ENCODE results near the gene TDRD1. TPM values are rescaled to one million over a fixed set of nuclear protein-coding genes. Genes with fewer than 3 reads are reported as not detected.

TDRD1 gene
- polyA plus RNA-seq, 1 experiment: not detected

GRCh38 chr10:114206902-114207301 is 27.7 kb downstream of the TDRD1 start:
- H3K27me3 ChIP-seq (ENCODE audit: control insufficient read depth, insufficient read depth, low read length): no peaks in the 10 kb centered on the region
- H3K4me3 ChIP-seq (ENCODE audit: low read depth, low read length): no peak overlapping the region
- CTCF ChIA-PET: interaction anchor here (0.5 kb wide), 1 partner anchor 10 kb away, joined by 3 read pairs; no protein-coding TSS in a partner anchor
- POLR2A ChIA-PET: no interaction called here
- H3K27ac ChIP-seq (ENCODE audit: low read depth, low read length): no peak overlapping the region
- DNase-seq (ENCODE audit: low read depth, low spot score): no peak
- no peak for TF ChIP-seq CTCF (IDR thresholded peaks at IDR 0.05; ENCODE audit: low read depth, low read length)
- no peaks in the 10 kb centered on the region for H3K9me3 ChIP-seq (ENCODE audit: control insufficient read depth, insufficient read depth, low read length)

GRCh38 chr10:114207349-114207748 is 28.2 kb downstream of the TDRD1 start:
- ChIA-PET CTCF (interaction anchor here (0.5 kb wide), 1 partner anchor 11 kb away, joined by 3 read pairs; no protein-coding TSS in a partner anchor), POLR2A (no interaction called here)
- no peak for DNase-seq (ENCODE audit: low read depth, low spot score)
- H3K27ac ChIP-seq (ENCODE audit: low read depth, low read length): no peak overlapping the region
- TF ChIP-seq CTCF (IDR thresholded peaks at IDR 0.05; ENCODE audit: low read depth, low read length): no peak
- H3K4me3 ChIP-seq (ENCODE audit: low read depth, low read length): no peak overlapping the region
- H3K9me3 ChIP-seq (ENCODE audit: control insufficient read depth, insufficient read depth, low read length): no peaks in the 10 kb centered on the region
- H3K27me3 ChIP-seq (ENCODE audit: control insufficient read depth, insufficient read depth, low read length): no peaks in the 10 kb centered on the region

- ChIA-PET CTCF (interaction anchor here (0.7 to 0.8 kb wide), 2 partner anchors 34 to 263 kb away, joined by 3 read pairs; partner anchors contain the start of gene CCDC186), POLR2A (no interaction called here)
- H3K27ac ChIP-seq (ENCODE audit: low read depth, low read length): no peak overlapping the region
- H3K27me3 ChIP-seq (ENCODE audit: control insufficient read depth, insufficient read depth, low read length): no peaks in the 10 kb centered on the region
- no peak for TF ChIP-seq CTCF (IDR thresholded peaks at IDR 0.05; ENCODE audit: low read depth, low read length)
- no peak for DNase-seq (ENCODE audit: low read depth, low spot score)
- H3K4me3 ChIP-seq (ENCODE audit: low read depth, low read length): no peak overlapping the region
- no peaks in the 10 kb centered on the region for H3K9me3 ChIP-seq (ENCODE audit: control insufficient read depth, insufficient read depth, low read length)
Measured at GRCh38 chr10:114208351-114208750, 29.2 kb downstream of the TDRD1 start.

- CTCF ChIA-PET: no interaction called here
- Histone ChIP-seq H3K4me3 (ENCODE audit: low read depth, low read length) (no peak overlapping the region), H3K9me3 (ENCODE audit: control insufficient read depth, insufficient read depth, low read length) (no peaks in the 10 kb centered on the region), H3K27ac (ENCODE audit: low read depth, low read length) (no peak overlapping the region), H3K27me3 (ENCODE audit: control insufficient read depth, insufficient read depth, low read length) (no peaks in the 10 kb centered on the region)
- TF ChIP-seq CTCF (IDR thresholded peaks at IDR 0.05; ENCODE audit: low read depth, low read length): no peak
- POLR2A ChIA-PET: no interaction called here
- no peak for DNase-seq (ENCODE audit: low read depth, low spot score)
Measured at GRCh38 chr10:114212153-114212552, 33.0 kb downstream of the TDRD1 start.

- no peak for TF ChIP-seq CTCF (IDR thresholded peaks at IDR 0.05; ENCODE audit: low read depth, low read length)
- H3K27ac ChIP-seq (ENCODE audit: low read depth, low read length): no peak overlapping the region
- H3K27me3 ChIP-seq (ENCODE audit: control insufficient read depth, insufficient read depth, low read length): no peaks in the 10 kb centered on the region
- CTCF ChIA-PET: no interaction called here
- POLR2A ChIA-PET: no interaction called here
- H3K9me3 ChIP-seq (ENCODE audit: control insufficient read depth, insufficient read depth, low read length): no peaks in the 10 kb centered on the region
- H3K4me3 ChIP-seq (ENCODE audit: low read depth, low read length): no peak overlapping the region
- no peak for DNase-seq (ENCODE audit: low read depth, low spot score)
Measured at GRCh38 chr10:114215033-114215432, 35.9 kb downstream of the TDRD1 start.

All from AG04450 (cell line).